GM12878 (cell line): Measurements from ENCODE around the gene TTC39B. TPM values are rescaled to one million over a fixed set of nuclear protein-coding genes. Genes with fewer than 3 reads are reported as not detected.

ENCODE experiments used
- BCL3 ChIP-seq: IDR thresholded peaks from 2 replicates; pipeline ENCODE4 v1.6.1; 2011; ENCODE audit warnings: borderline replicate concordance, low read depth, mild to moderate bottlenecking, moderate library complexity, low read length; ENCODE audit not compliant: insufficient read depth, poor library complexity, severe bottlenecking
- E4F1 ChIP-seq: fragments of 450-650 bp; IDR thresholded peaks from 2 replicates; pipeline ENCODE4 v1.6.1; 2018; ENCODE audit warnings: borderline replicate concordance, mild to moderate bottlenecking; ENCODE audit not compliant: partially characterized antibody
- MEF2A ChIP-seq: IDR thresholded peaks from 2 replicates; pipeline ENCODE4 v1.6.1; 2011; ENCODE audit warnings: low read depth, mild to moderate bottlenecking, low read length, moderate library complexity; ENCODE audit not compliant: insufficient read depth
- STAT3 ChIP-seq: IDR thresholded peaks from 2 replicates; pipeline ENCODE4 v1.6.1; 2011; ENCODE audit warnings: low read depth, low read length, improper control_type of control experiment
- SUPT20H ChIP-seq: IDR thresholded peaks from 2 replicates; pipeline ENCODE4 v1.6.1; 2011; ENCODE audit warnings: low read depth, mild to moderate bottlenecking, low read length, moderate library complexity, borderline replicate concordance; ENCODE audit not compliant: control insufficient read depth
- polyA plus RNA-seq, 11 experiments: library from polyadenylated mRNA; depleted of rRNA in 4 of 11; unstranded in 6 of 11; stranded (reverse) in 5 of 11; fragments of >200 nt; fragmentation: Nextera tagmentation in 4 of 11; fragmentation: Illumina TruSeq in 1 of 11; extraction: Ambion mirVana in 4 of 11; extraction: Trizol in 1 of 11; gene quantifications; 1 replicate in 1 of 11; 2 replicates in 10 of 11; pipeline versions ENCODE4 v1.2.1 to v1.2.3, GENCODE V29; 2011 to 2016; ENCODE audit warnings: inconsistent platforms in 2 of 11, missing spikeins in 2 of 11, low read depth in 1 of 11
- total RNA-seq, 4 experiments: library from RNA; depleted of rRNA in 3 of 4; stranded (reverse); fragments of >200 nt in 3 of 4; fragmentation: Illumina TruSeq in 1 of 4; extraction: Trizol in 1 of 4; gene quantifications; 2 replicates each; pipeline versions ENCODE4 v1.2.1 to v1.2.3, GENCODE V29; 2013 to 2021
- TF ChIP-seq, protein P1 (sequence below): fragments of 450-650 bp; IDR thresholded peaks from 2 replicates; pipeline ENCODE4 v1.6.1; 2016; ENCODE audit warnings: mild to moderate bottlenecking

TTC39B gene
- total and polyA plus RNA-seq, 10 of the 15 experiments (the other 5 are each of a cell fraction or from before 2014, with no cell fraction given), result 0.68 to 2.5 (median 1.5) TPM

GRCh38 chr9:15295761-15296405 is 11.1 kb downstream of the TTC39B start (continued):
- TF ChIP-seq E4F1 (no peak), SUPT20H (no peak), STAT3 (no peak), BCL3 (no peak), MEF2A (no peak)
- TF ChIP-seq, protein P1, sequence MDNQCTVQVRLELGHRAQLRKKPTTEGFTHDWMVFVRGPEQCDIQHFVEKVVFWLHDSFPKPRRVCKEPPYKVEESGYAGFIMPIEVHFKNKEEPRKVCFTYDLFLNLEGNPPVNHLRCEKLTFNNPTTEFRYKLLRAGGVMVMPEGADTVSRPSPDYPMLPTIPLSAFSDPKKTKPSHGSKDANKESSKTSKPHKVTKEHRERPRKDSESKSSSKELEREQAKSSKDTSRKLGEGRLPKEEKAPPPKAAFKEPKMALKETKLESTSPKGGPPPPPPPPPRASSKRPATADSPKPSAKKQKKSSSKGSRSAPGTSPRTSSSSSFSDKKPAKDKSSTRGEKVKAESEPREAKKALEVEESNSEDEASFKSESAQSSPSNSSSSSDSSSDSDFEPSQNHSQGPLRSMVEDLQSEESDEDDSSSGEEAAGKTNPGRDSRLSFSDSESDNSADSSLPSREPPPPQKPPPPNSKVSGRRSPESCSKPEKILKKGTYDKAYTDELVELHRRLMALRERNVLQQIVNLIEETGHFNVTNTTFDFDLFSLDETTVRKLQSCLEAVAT, result no peak
